HCT116 (cell line): ENCODE data around the gene UGT1A3. TPM values are rescaled to one million over a fixed set of nuclear protein-coding genes. Genes with fewer than 3 reads are reported as not detected.

Experiments
- ATAC-seq: fragments of 200-7000 bp; cut with Tn5 transposase; 2 replicates; pipeline ENCODE4 v1.9.1; 2020; ENCODE audit warnings: mild to moderate bottlenecking, moderate library complexity
- Bru-seq: library from RNA; stranded (reverse); fragments of 400-500 nt; gene quantifications from one replicate; lab custom pipeline; 2021; lab: Mats Ljungman, UMichigan
- BruChase-seq, 2 experiments: library from RNA; stranded (reverse); fragments of 400-500 nt; gene quantifications; one replicate each; lab custom pipeline; 2021; lab: Mats Ljungman, UMichigan
- BruUV-seq: library from RNA; stranded (reverse); fragments of 400-500 nt; replicated peaks from 2 replicates; lab custom pipeline; 2021; lab: Mats Ljungman, UMichigan
- CTCF ChIA-PET: fragments of 300-600 bp; sonication (Branson Sonifier 250); formaldehyde crosslinking; loops from one replicate; lab custom pipeline; 2021; ENCODE audit warnings: antibody characterized with exemption; lab: Charles Lee
- POLR2A ChIA-PET: fragments of 300-600, 350-600 bp; sonication (Branson Sonifier 250); formaldehyde crosslinking; loops from one replicate; lab custom pipeline; 2021; ENCODE audit warnings: antibody characterized with exemption; lab: Charles Lee
- RAD21 ChIA-PET, 2 experiments: fragments of 300-600 bp; sonication (Branson Sonifier 250); formaldehyde crosslinking; loops; one replicate each; lab custom pipeline; 2023; ENCODE audit warnings: low total read pairs in 2 of 2; ENCODE audit not compliant: uncharacterized antibody in 2 of 2, unreplicated experiment in 2 of 2, low non-redundant PET in 1 of 2; lab: Charles Lee
- DNase-seq: peaks from one replicate; pipeline ENCODE4 v3.0.0-alpha.2; 2010; ENCODE audit warnings: low read depth, low spot score
- H2AFZ ChIP-seq: fragments of 200-600 bp; shearing (Covaris generic), sonication (generic); 2 replicates; pipeline ENCODE4 v1.6.1; 2017; ENCODE audit warnings: low read depth, mixed run types, mixed read lengths, antibody characterized with exemption, low read length; ENCODE audit not compliant: poor library complexity, severe bottlenecking
- H3K27ac ChIP-seq: 2 replicates; pipeline ENCODE4 v1.5.1; 2012; ENCODE audit warnings: low read depth, low read length
- H3K27me3 ChIP-seq: fragments of 200-600 bp; sonication (generic); 2 replicates; pipeline ENCODE4 v1.6.1; 2016; ENCODE audit warnings: mixed run types, low read length, mixed read lengths; ENCODE audit not compliant: insufficient read depth
- H3K36me3 ChIP-seq, 2 experiments: fragments of 200-500 bp in 1 of 2; fragments of 200-600 bp in 1 of 2; sonication (Bioruptor generic) in 1 of 2; sonication (generic) in 1 of 2; 2 replicates each; pipeline versions ENCODE4 v1.5.1 to v1.6.1; 2014 to 2016; ENCODE audit warnings: low read length in 2 of 2, inconsistent platforms in 1 of 2, mixed read lengths in 1 of 2, mixed run types in 1 of 2; ENCODE audit not compliant: insufficient read depth in 2 of 2, control insufficient read depth in 1 of 2
- H3K4me1 ChIP-seq, 2 experiments: fragments of 200-600 bp in 1 of 2; sonication (generic) in 1 of 2; 2 replicates each; pipeline versions ENCODE4 v1.5.1 to v1.6.1; 2012 to 2017; ENCODE audit warnings: low read length in 2 of 2, inconsistent platforms in 1 of 2, mild to moderate bottlenecking in 1 of 2, mixed read lengths in 1 of 2, mixed run types in 1 of 2, moderate library complexity in 1 of 2; ENCODE audit not compliant: insufficient read depth in 2 of 2, control insufficient read depth in 1 of 2
- H3K4me2 ChIP-seq: fragments of 200-600 bp; sonication (generic); 2 replicates; pipeline ENCODE4 v1.6.1; 2017; ENCODE audit warnings: mixed run types, low read length, mixed read lengths
- H3K4me3 ChIP-seq, 2 experiments: fragments of 200-600 bp in 1 of 2; sonication (generic) in 1 of 2; replicated peaks in 1 of 2; 2 replicates each; pipeline ENCODE4 v1.5.1; 2011 to 2016; ENCODE audit warnings: low read length in 2 of 2, control low read depth in 1 of 2, low read depth in 1 of 2, mild to moderate bottlenecking in 1 of 2, mixed read lengths in 1 of 2, mixed run types in 1 of 2
- H3K79me2 ChIP-seq: fragments of 200-600 bp; sonication (generic); 2 replicates; pipeline ENCODE4 v1.6.1; 2017; ENCODE audit warnings: mild to moderate bottlenecking, mixed run types, low read length, moderate library complexity, mixed read lengths; ENCODE audit not compliant: insufficient read depth
- H3K9ac ChIP-seq: fragments of 200-600 bp; sonication (generic); 2 replicates; pipeline ENCODE4 v1.6.1; 2016; ENCODE audit warnings: low read length, mixed read lengths
- H3K9me2 ChIP-seq: fragments of 200-600 bp; sonication (generic), shearing (Covaris generic); 2 replicates; pipeline ENCODE4 v1.6.1; 2017; ENCODE audit warnings: mixed run types, mild to moderate bottlenecking, moderate library complexity; ENCODE audit not compliant: insufficient read depth
- H3K9me3 ChIP-seq, 2 experiments: fragments of 200-500 bp in 1 of 2; fragments of 200-600 bp in 1 of 2; sonication (Bioruptor generic) in 1 of 2; sonication (generic) in 1 of 2; 2 replicates each; pipeline ENCODE4 v1.6.1; 2014 to 2017; ENCODE audit warnings: low read length in 2 of 2, mixed read lengths in 2 of 2, inconsistent platforms in 1 of 2, low read depth in 1 of 2, mild to moderate bottlenecking in 1 of 2, mixed run types in 1 of 2, moderate library complexity in 1 of 2; ENCODE audit not compliant: control insufficient read depth in 1 of 2, insufficient read depth in 1 of 2
- H4K20me1 ChIP-seq: fragments of 200-600 bp; sonication (generic), shearing (Covaris generic); 2 replicates; pipeline ENCODE4 v1.6.1; 2017; ENCODE audit warnings: mixed run types, mild to moderate bottlenecking, moderate library complexity; ENCODE audit not compliant: insufficient read depth
- CBX3 ChIP-seq: IDR thresholded peaks from 2 replicates; pipeline ENCODE4 v1.6.1; 2012; ENCODE audit warnings: low read depth
- CEBPB ChIP-seq: IDR thresholded peaks from 2 replicates; pipeline ENCODE4 v1.6.1; 2012; ENCODE audit warnings: low read depth
- CTCF ChIP-seq, 3 experiments: fragments of 200-600 bp in 1 of 3; sonication (generic) in 1 of 3; IDR thresholded peaks in 2 of 3; conservative IDR thresholded peaks in 1 of 3; 2 replicates each; pipeline ENCODE4 v1.5.1; 2012 to 2017; ENCODE audit warnings: low read depth in 2 of 3, low read length in 2 of 3, antibody characterized with exemption in 1 of 3, borderline replicate concordance in 1 of 3, control low read depth in 1 of 3, mild to moderate bottlenecking in 1 of 3, mixed read lengths in 1 of 3, mixed run types in 1 of 3, moderate library complexity in 1 of 3; ENCODE audit not compliant: insufficient read depth in 1 of 3
- ELF1 ChIP-seq: IDR thresholded peaks from 2 replicates; pipeline ENCODE4 v1.6.1; 2012; ENCODE audit warnings: low read depth, borderline replicate concordance
- EZH2 ChIP-seq: fragments of 200-600 bp; sonication (generic); IDR thresholded peaks from 2 replicates; pipeline ENCODE4 v1.6.1; 2017; ENCODE audit warnings: antibody characterized with exemption, mixed run types
- POLR2A ChIP-seq: IDR thresholded peaks from 2 replicates; pipeline ENCODE4 v1.7.0; 2011; ENCODE audit warnings: borderline replicate concordance; ENCODE audit not compliant: insufficient read depth, insufficient read length; ENCODE audit errors: extremely low read depth
- POLR2AphosphoS5 ChIP-seq: IDR thresholded peaks from 2 replicates; pipeline ENCODE4 v1.6.1; 2011; ENCODE audit warnings: mild to moderate bottlenecking, low read depth, low read length, moderate library complexity
- RAD21 ChIP-seq: IDR thresholded peaks from 2 replicates; pipeline ENCODE4 v1.6.1; 2012; ENCODE audit warnings: low read depth, mild to moderate bottlenecking
- SIN3A ChIP-seq: IDR thresholded peaks from 2 replicates; pipeline ENCODE4 v1.6.1; 2012; ENCODE audit warnings: low read depth
- SP1 ChIP-seq: IDR thresholded peaks from 2 replicates; pipeline ENCODE4 v1.6.1; 2012; ENCODE audit warnings: low read depth
- SRF ChIP-seq: IDR thresholded peaks from 2 replicates; pipeline ENCODE4 v1.6.1; 2012; ENCODE audit warnings: low read depth
- TCF7L2 ChIP-seq: IDR thresholded peaks from 2 replicates; pipeline ENCODE4 v1.7.0; 2011; ENCODE audit warnings: borderline replicate concordance, inconsistent platforms; ENCODE audit not compliant: insufficient read depth, insufficient read length; ENCODE audit errors: extremely low read depth
- ZNF274 ChIP-seq: fragments of 200-500 bp; sonication (Bioruptor generic); IDR thresholded peaks from 2 replicates; pipeline ENCODE4 v1.6.1; 2014; ENCODE audit warnings: mild to moderate bottlenecking, low read depth, low read length, inconsistent platforms
- intact Hi-C: fragments of 100-400 bp; cut with micrococcal nuclease; formaldehyde crosslinking; loops from 2 replicates; pipeline ENCODE4 v1.10.0; 2022
- long read RNA-seq: library from polyadenylated mRNA; unstranded; transcript quantifications from one replicate; pipeline ENCODE4 v2.0.0, GENCODE V29; 2021; ENCODE audit not compliant: unreplicated experiment
- polyA plus RNA-seq: library from polyadenylated mRNA; unstranded; fragments of >200 nt; gene quantifications from 2 replicates; pipeline ENCODE4 v1.2.1, GENCODE V29; 2012; ENCODE audit warnings: missing spikeins
- total RNA-seq: library from RNA; stranded (reverse); gene quantifications from one replicate; pipeline ENCODE4 v1.2.1, GENCODE V29; 2021; ENCODE audit not compliant: unreplicated experiment
- TF ChIP-seq, protein P1 (sequence below): IDR thresholded peaks from 2 replicates; pipeline ENCODE4 v1.6.1; 2012

Gene UGT1A3
- total RNA-seq (not detected), Bru-seq, nascent RNA (not detected), BruChase-seq, experiment 1, labeled RNA remaining after a 6-hour chase (not detected), BruChase-seq, experiment 2, labeled RNA remaining after a 2-hour chase (not detected)
- polyA plus RNA-seq = not detected in 2 replicates
- long read RNA-seq = 0 reads

GRCh38 chr2:233728723-233729301 lies at the start of gene UGT1A3:
UGT1A3 (plus strand) TSS chr2:233729042; CDS start chr2:233729127, 85 bp downstream.
- Histone ChIP-seq H4K20me1 (no peaks in the 10 kb centered on the region), H3K4me3 (no peak within 1 kb of the TSS), H3K4me2 (no peak within 1 kb of the TSS), H3K79me2 (no peaks in the 10 kb centered on the region), H3K9me2 (no peaks in the 10 kb centered on the region), H3K36me3 (no peaks in the 10 kb centered on the region), H3K27me3 (no peaks in the 10 kb centered on the region), H3K9me3 (no peaks in the 10 kb centered on the region), H3K4me1 (no peaks in the 10 kb centered on the region), H3K27ac (no peak within 1 kb of the TSS)
- ChIA-PET POLR2A (no interaction called here), CTCF (interaction anchor here (0.9 kb wide), 1 partner anchor 17 kb away, joined by 3 read pairs; no protein-coding TSS in a partner anchor)
- DNase-seq = no peak
- TF ChIP-seq EZH2 (no peak), ELF1 (no peak), CTCF (IDR thresholded peaks at IDR 0.05 in 2 of 3, conservative IDR thresholded peaks at IDR 0.05 in 1 of 3; ENCODE audit: borderline replicate concordance in 1 of 3, insufficient read depth in 1 of 3, low read depth in 2 of 3, low read length in 2 of 3) (no peak), SP1 (no peak), CBX3 (no peak), RAD21 (no peak), POLR2AphosphoS5 (no peak), SIN3A (no peak), ZNF274 (no peak), POLR2A (no peak), SRF (no peak), TCF7L2 (no peak), CEBPB (no peak)
- TF ChIP-seq, protein P1, sequence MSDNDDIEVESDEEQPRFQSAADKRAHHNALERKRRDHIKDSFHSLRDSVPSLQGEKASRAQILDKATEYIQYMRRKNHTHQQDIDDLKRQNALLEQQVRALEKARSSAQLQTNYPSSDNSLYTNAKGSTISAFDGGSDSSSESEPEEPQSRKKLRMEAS = no peak
- TF ChIP-seq, all 23 proteins: peak for 0
- Histone ChIP-seq H2AFZ (no peak within 1 kb of the TSS), H3K9ac (no peak within 1 kb of the TSS)
- ATAC-seq = no peak
- intact Hi-C loops = no loop called here
- no TSS peak for BruUV-seq
- RAD21 ChIA-PET = no interaction called here
